Measurements from ENCODE around the gene ODF2. TPM values are rescaled to one million over a fixed set of nuclear protein-coding genes. Genes with fewer than 3 reads are reported as not detected.

Gene ODF2
- total and polyA plus RNA-seq, 2 of the 8 experiments (the other 6 are each of a cell fraction or from before 2014, with no cell fraction given), result 5.6 to 17.9 TPM

GRCh38 chr9:128493424-128493823 lies 37.6 kb downstream of the ODF2 start:
- Histone ChIP-seq H2BK12ac (ENCODE audit: low read depth, low read length) (no peak overlapping the region), H3K9me3 (ENCODE audit: insufficient read depth in 2 of 2, low read depth in 1 of 2, low read length in 1 of 2) (no peaks in the 10 kb centered on the region), H2BK120ac (replicated peaks; ENCODE audit: low read depth, low read length) (no peak overlapping the region), H3K4me3 (ENCODE audit: extremely low read depth in 1 of 4, insufficient read depth in 2 of 4, low read depth in 3 of 4, low read length in 4 of 4) (no peak overlapping the region), H2AK5ac (ENCODE audit: low read depth, low read length) (no peak overlapping the region), H2BK20ac (ENCODE audit: low read length) (no peak overlapping the region), H4K20me1 (replicated peaks in 1 of 2; ENCODE audit: control insufficient read depth in 1 of 2, insufficient read depth in 2 of 2, low read length in 2 of 2) (peaks cover 2% of the 10 kb centered on the region in 2 experiments), H4K91ac (replicated peaks; ENCODE audit: insufficient read length, low read length) (no peak overlapping the region), H3K9ac (replicated peaks in 1 of 4; ENCODE audit: extremely low read depth in 1 of 4, low read depth in 3 of 4, low read length in 3 of 4) (no peak overlapping the region), H3K27ac (ENCODE audit: low read depth, low read length) (no peak overlapping the region), H2BK5ac (ENCODE audit: low read depth, low read length) (no peak overlapping the region), H3K79me1 (ENCODE audit: low read depth, low read length) (no peaks in the 10 kb centered on the region), H2BK15ac (ENCODE audit: low read length) (no peak overlapping the region), H3K79me2 (ENCODE audit: control insufficient read depth in 1 of 2, insufficient read depth in 2 of 2, low read length in 2 of 2) (no peaks in the 10 kb centered on the region), H3K4me1 (replicated peaks in 1 of 4; ENCODE audit: control insufficient read depth in 3 of 4, insufficient read depth in 4 of 4, low read length in 3 of 4) (no peaks in the 10 kb centered on the region), H3K23ac (ENCODE audit: insufficient read length) (no peak overlapping the region), H3K4ac (replicated peaks; ENCODE audit: insufficient read length, low read depth, low read length) (no peak overlapping the region), H2AFZ (ENCODE audit: low read length) (no peak overlapping the region), H3K56ac (replicated peaks; ENCODE audit: insufficient read length, low read depth, low read length) (no peak overlapping the region), H4K8ac (ENCODE audit: extremely low read depth, insufficient read depth, low read length) (no peak overlapping the region), H4K5ac (ENCODE audit: insufficient read length, low read depth, low read length) (no peak overlapping the region), H3K4me2 (ENCODE audit: insufficient read depth in 1 of 2, low read depth in 2 of 2, low read length in 2 of 2) (no peak overlapping the region), H3K36me3 (ENCODE audit: control insufficient read depth in 2 of 4, insufficient read depth in 4 of 4, low read length in 3 of 4) (peaks cover 0 to 7% (median 2%) of the 10 kb centered on the region in 4 experiments; a peak in 4 of 8 replicates), H3K27me3 (replicated peaks in 1 of 4; ENCODE audit: control insufficient read depth in 3 of 4, extremely low read depth in 1 of 4, insufficient read depth in 3 of 4, low read length in 3 of 4) (no peaks in the 10 kb centered on the region), H3K23me2 (ENCODE audit: low read depth, low read length) (no peaks in the 10 kb centered on the region; the same call in 1 of the 2 replicates), H3K18ac (ENCODE audit: extremely low read depth, low read length) (no peak overlapping the region), H3K14ac (ENCODE audit: insufficient read length) (no peak overlapping the region)
- WGBS, 2 experiments (ENCODE audit: extremely low coverage in 1 of 2, insufficient coverage in 1 of 2, insufficient read length in 1 of 2, insufficient replicate concordance in 2 of 2, low coverage in 1 of 2, low lambda C conversion rate in 2 of 2, missing lambda C conversion rate in 1 of 2), result 89% methylated on average over 2 of the region's 2 CpGs; no CpG with 5 or more reads in 1 of the 2 experiments
- DNase-seq (ENCODE audit: low read depth in 1 of 2, low spot score in 2 of 2) (no peak), FAIRE-seq (no peak)
- CTCF ChIA-PET (ENCODE audit: partially characterized antibody), result interaction anchor here (0.7 to 4.5 kb wide), 2 partner anchors 10 to 63 kb away, joined by 3 to 32 read pairs; no protein-coding TSS in a partner anchor
- POLR2A ChIA-PET (ENCODE audit: partially characterized antibody), result no interaction called here
- TF ChIP-seq POU5F1 (IDR thresholded peaks at IDR 0.05; ENCODE audit: low read depth, low read length) (no peak), TAF1 (IDR thresholded peaks at IDR 0.05; ENCODE audit: low read depth, low read length) (no peak), BRCA1 (IDR thresholded peaks at IDR 0.05; ENCODE audit: low read depth, low read length) (no peak), NRF1 (IDR thresholded peaks at IDR 0.05; ENCODE audit: low read depth, low read length) (no peak)

Data from H1 (cell line).